Upper lobe of right lung (tissue), 1 donor: ENCODE results near the gene COL18A1. TPM values are rescaled to one million over a fixed set of nuclear protein-coding genes. Genes with fewer than 3 reads are reported as not detected.

Experiments
- ATAC-seq: fragments of 200-7000 bp; cut with Tn5 transposase; one replicate; pipeline ENCODE4 v1.9.1; 2020; ENCODE audit warnings: mild to moderate bottlenecking, moderate library complexity
- DNase-seq: peaks from one replicate; pipeline ENCODE4 v3.0.0-alpha.2; 2020
- H3K27ac ChIP-seq: fragments of 200-600 bp; one replicate; pipeline ENCODE4 v1.8.0; 2022
- H3K27me3 ChIP-seq: fragments of 200-600 bp; one replicate; pipeline ENCODE4 v1.8.0; 2022; ENCODE audit warnings: mild to moderate bottlenecking
- H3K36me3 ChIP-seq: fragments of 200-600 bp; one replicate; pipeline ENCODE4 v1.8.0; 2022
- H3K4me1 ChIP-seq: fragments of 200-600 bp; one replicate; pipeline ENCODE4 v1.8.0; 2022
- H3K4me3 ChIP-seq: fragments of 200-600 bp; one replicate; pipeline ENCODE4 v1.8.0; 2022; ENCODE audit warnings: mild to moderate bottlenecking
- H3K9me3 ChIP-seq: fragments of 200-600 bp; one replicate; pipeline ENCODE4 v1.8.0; 2022
- CTCF ChIP-seq: fragments of 200-600 bp; IDR thresholded peaks from one replicate; pipeline ENCODE4 v1.8.0; 2022; ENCODE audit warnings: antibody characterized with exemption
- intact Hi-C: fragments of 100-400 bp; cut with DNase I; formaldehyde crosslinking; loops from one replicate; pipeline ENCODE4 v1.11.0; 2022
- long read RNA-seq: library from polyadenylated mRNA; unstranded; transcript quantifications from one replicate; pipeline ENCODE4 v2.0.0, GENCODE V29; 2021
- total RNA-seq: library from RNA; stranded (reverse); fragmentation: NEBNext Ultra II Directional; extraction: Animal tissue kit (Norgen Biotek cat#: 25700); gene quantifications from one replicate; pipeline ENCODE4 v1.2.1, GENCODE V29; 2021
- donor health status: DM: no; HTN: yes; CAD: no; lungs with severe emphysema.

Gene COL18A1
- 60.4 TPM for total RNA-seq
- long read RNA-seq, full-length matches to known transcripts, result 61 of 251 reads
- long read RNA-seq, partial matches to known transcripts, result 134 of 251 reads
- long read RNA-seq, other reads (novel, unspliced or antisense), result 56 of 251 reads

- no peaks in the 10 kb centered on the region for H3K9me3 ChIP-seq
- no peak for TF ChIP-seq CTCF
- H3K27me3 ChIP-seq, result peaks cover 10% of the 10 kb centered on the region
- intact Hi-C loops, result no loop called here
- H3K4me1 ChIP-seq, result peaks cover 18% of the 10 kb centered on the region
- H3K36me3 ChIP-seq, result no peaks in the 10 kb centered on the region
- DNase-seq (peak; percentile 81), ATAC-seq (peak; percentile 73)
- peak within 1 kb of the TSS; percentile 74 for H3K27ac ChIP-seq
- H3K4me3 ChIP-seq, result peak within 1 kb of the TSS; percentile 52
Measured at GRCh38 chr21:45404730-45405270, at the start of gene COL18A1. COL18A1 (plus strand) TSS chr21:45405165; CDS start chr21:45405231, 66 bp downstream.

GRCh38 chr21:45355573-45355972 lies 49.4 kb upstream of the COL18A1 start:
- ATAC-seq (no peak), DNase-seq (no peak)
- no peaks in the 10 kb centered on the region for H3K27me3 ChIP-seq
- no peaks in the 10 kb centered on the region for H3K36me3 ChIP-seq
- H3K4me3 ChIP-seq, result no peak overlapping the region
- TF ChIP-seq CTCF, result no peak
- no peaks in the 10 kb centered on the region for H3K9me3 ChIP-seq
- H3K4me1 ChIP-seq, result peaks cover 9% of the 10 kb centered on the region
- intact Hi-C loops, result no loop called here
- H3K27ac ChIP-seq, result no peak overlapping the region

GRCh38 chr21:45356251-45356650 lies 48.7 kb upstream of the COL18A1 start:
- H3K27ac ChIP-seq, result no peak overlapping the region

GRCh38 chr21:45356653-45357435 lies 48.1 kb upstream of the COL18A1 start:
- no peak for DNase-seq
- Histone ChIP-seq H3K4me1 (peaks cover under 1% of the 10 kb centered on the region), H3K36me3 (no peaks in the 10 kb centered on the region), H3K4me3 (no peak overlapping the region), H3K27ac (peak overlapping the region; percentile 34), H3K27me3 (no peaks in the 10 kb centered on the region), H3K9me3 (no peaks in the 10 kb centered on the region)
- no peak for TF ChIP-seq CTCF
- intact Hi-C loops, result no loop called here
- ATAC-seq, result no peak

More at GRCh38 chr21:45356251-45356650, 48.7 kb upstream of the COL18A1 start:
- ATAC-seq (no peak), DNase-seq (no peak)
- no peak overlapping the region for H3K4me3 ChIP-seq
- intact Hi-C loops, result no loop called here
- no peak for TF ChIP-seq CTCF
- no peaks in the 10 kb centered on the region for H3K9me3 ChIP-seq
- no peaks in the 10 kb centered on the region for H3K27me3 ChIP-seq
- H3K4me1 ChIP-seq, result peaks cover 7% of the 10 kb centered on the region
- no peaks in the 10 kb centered on the region for H3K36me3 ChIP-seq

- ATAC-seq (peak; percentile 8), DNase-seq (no peak)
- peak overlapping the region; percentile 34 for H3K27ac ChIP-seq
Measured at GRCh38 chr21:45357436-45358260, 47.3 kb upstream of the COL18A1 start.

More at GRCh38 chr21:45357436-45358260, 47.3 kb upstream of the COL18A1 start:
- no peaks in the 10 kb centered on the region for H3K36me3 ChIP-seq
- H3K4me3 ChIP-seq, result no peak overlapping the region
- no peaks in the 10 kb centered on the region for H3K9me3 ChIP-seq
- no peaks in the 10 kb centered on the region for H3K27me3 ChIP-seq
- no peak for TF ChIP-seq CTCF
- intact Hi-C loops, result no loop called here
- no peaks in the 10 kb centered on the region for H3K4me1 ChIP-seq
